ENCODE data around the gene TGM1. TPM values are rescaled to one million over a fixed set of nuclear protein-coding genes. Genes with fewer than 3 reads are reported as not detected.

TGM1 gene
- total RNA-seq, 1 donor from 2014 or later, result 10.1 TPM

DNA sequence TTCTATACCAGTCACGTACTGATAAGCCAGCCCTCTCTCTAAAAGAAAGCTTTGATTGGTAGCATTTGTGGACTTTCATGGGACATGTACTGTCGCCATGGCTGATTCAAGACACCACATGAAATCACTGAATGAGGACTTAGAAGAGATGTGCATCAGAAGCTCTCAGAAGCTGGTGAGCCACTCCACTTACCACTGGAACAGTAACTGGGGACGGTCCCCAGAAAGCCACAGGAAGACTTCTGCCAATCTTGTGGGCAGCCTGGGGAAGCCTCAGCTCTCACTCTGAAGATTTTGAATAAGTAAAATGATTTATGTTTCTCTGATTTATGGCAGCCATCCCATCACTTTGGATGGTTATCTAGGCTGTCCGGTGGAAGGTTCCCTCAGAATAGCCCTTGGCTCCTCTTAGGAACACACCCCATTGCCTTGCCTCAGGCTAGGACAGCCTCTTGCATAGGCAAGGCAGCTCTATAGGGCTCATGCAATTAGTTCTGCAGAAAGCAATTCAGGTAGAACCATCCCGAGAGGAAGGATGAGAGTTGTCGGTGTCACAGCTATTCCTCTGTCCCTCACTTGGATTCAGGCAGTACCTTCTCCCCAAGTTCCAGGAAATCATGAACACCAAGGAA is 26.8 kb upstream of the TGM1 start:
- H3K4me3 Mint-ChIP-seq, result no peak overlapping the region
- TF ChIP-seq CTCF (conservative IDR thresholded peaks at IDR 0.05), result no peak
- H3K9me3 Mint-ChIP-seq, result no peaks in the 10 kb centered on the region
- no peak overlapping the region for H3K27ac Mint-ChIP-seq
- no peaks in the 10 kb centered on the region for H3K27me3 Mint-ChIP-seq
- H3K36me3 Mint-ChIP-seq, result peaks cover 3% of the 10 kb centered on the region
- H3K4me1 Mint-ChIP-seq (ENCODE audit: unreplicated experiment), result peaks cover 5% of the 10 kb centered on the region
- DNase-seq (ENCODE audit: extremely low spot score, unreplicated experiment), result no peak

DNA sequence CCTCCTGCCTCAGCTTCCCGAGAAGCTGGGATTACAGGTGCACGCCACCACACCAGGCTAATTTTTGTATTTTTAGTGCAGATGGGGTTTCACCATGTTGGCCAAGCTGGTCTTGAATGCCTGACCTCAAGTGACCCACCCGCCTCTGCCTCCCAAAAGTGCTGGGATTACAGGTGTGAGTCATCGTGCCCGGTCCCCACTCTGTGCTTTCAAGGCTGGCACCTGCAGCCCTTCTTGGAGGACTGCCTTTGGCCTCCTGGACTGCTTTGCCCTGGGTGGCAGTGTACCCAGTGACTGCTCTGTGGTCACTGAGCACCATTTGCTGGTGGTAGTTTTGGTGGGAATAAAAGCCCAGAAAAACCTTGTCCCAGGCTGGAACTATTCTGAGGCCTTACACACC is 24.0 kb upstream of the TGM1 start:
- H3K36me3 Mint-ChIP-seq, result peaks cover 3% of the 10 kb centered on the region
- no peak for TF ChIP-seq CTCF (conservative IDR thresholded peaks at IDR 0.05)
- no peak overlapping the region for H3K4me3 Mint-ChIP-seq
- H3K27ac Mint-ChIP-seq, result no peak overlapping the region
- H3K9me3 Mint-ChIP-seq, result no peaks in the 10 kb centered on the region
- H3K4me1 Mint-ChIP-seq (ENCODE audit: unreplicated experiment), result peaks cover 5% of the 10 kb centered on the region
- H3K27me3 Mint-ChIP-seq, result no peaks in the 10 kb centered on the region
- no peak for DNase-seq (ENCODE audit: extremely low spot score, unreplicated experiment)

- TF ChIP-seq CTCF (conservative IDR thresholded peaks at IDR 0.05), result no peak
- peak overlapping the region; percentile 81 for H3K27ac Mint-ChIP-seq
- no peaks in the 10 kb centered on the region for H3K27me3 Mint-ChIP-seq
- H3K36me3 Mint-ChIP-seq, result no peaks in the 10 kb centered on the region
- no peak for DNase-seq (ENCODE audit: extremely low spot score, unreplicated experiment)
- H3K4me1 Mint-ChIP-seq (ENCODE audit: unreplicated experiment), result peaks cover 5% of the 10 kb centered on the region
- H3K4me3 Mint-ChIP-seq, result no peak overlapping the region
- H3K9me3 Mint-ChIP-seq, result no peaks in the 10 kb centered on the region
Measured at GRCh38 chr14:24285351-24285750, 22.4 kb upstream of the TGM1 start.

DNA sequence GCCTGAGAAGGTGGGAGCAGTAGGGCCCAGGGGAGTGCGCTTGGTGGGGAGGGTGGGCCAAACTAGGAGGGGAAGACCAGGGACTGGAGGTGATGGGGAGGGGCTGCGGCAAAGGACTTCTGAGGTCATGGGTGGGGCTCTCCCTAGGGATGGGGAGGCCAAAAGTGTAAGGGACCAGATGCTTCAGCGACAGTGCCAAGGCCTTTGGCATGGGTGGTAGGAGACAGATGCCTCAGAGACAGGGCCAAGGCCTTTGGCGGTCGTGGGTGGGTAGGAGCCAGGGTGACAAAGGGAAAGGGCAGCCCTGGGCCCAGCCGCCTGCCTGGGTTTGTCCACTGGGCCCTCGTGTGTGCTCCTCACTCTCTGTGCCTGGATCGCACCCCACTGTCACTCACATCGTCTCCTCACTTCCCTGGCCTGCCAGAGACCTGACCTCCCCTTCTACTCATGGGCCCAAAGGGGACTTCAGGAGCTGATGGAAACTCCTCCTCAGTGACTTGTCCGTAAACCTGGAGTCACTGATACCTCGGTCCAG is 21.6 kb upstream of the TGM1 start:
- Mint-ChIP-seq H3K36me3 (no peaks in the 10 kb centered on the region), H3K27me3 (no peaks in the 10 kb centered on the region), H3K27ac (peak overlapping the region; percentile 81), H3K4me3 (no peak overlapping the region), H3K4me1 (ENCODE audit: unreplicated experiment) (peaks cover 6% of the 10 kb centered on the region), H3K9me3 (no peaks in the 10 kb centered on the region)
- no peak for DNase-seq (ENCODE audit: extremely low spot score, unreplicated experiment)
- no peak for TF ChIP-seq CTCF (conservative IDR thresholded peaks at IDR 0.05)

DNA sequence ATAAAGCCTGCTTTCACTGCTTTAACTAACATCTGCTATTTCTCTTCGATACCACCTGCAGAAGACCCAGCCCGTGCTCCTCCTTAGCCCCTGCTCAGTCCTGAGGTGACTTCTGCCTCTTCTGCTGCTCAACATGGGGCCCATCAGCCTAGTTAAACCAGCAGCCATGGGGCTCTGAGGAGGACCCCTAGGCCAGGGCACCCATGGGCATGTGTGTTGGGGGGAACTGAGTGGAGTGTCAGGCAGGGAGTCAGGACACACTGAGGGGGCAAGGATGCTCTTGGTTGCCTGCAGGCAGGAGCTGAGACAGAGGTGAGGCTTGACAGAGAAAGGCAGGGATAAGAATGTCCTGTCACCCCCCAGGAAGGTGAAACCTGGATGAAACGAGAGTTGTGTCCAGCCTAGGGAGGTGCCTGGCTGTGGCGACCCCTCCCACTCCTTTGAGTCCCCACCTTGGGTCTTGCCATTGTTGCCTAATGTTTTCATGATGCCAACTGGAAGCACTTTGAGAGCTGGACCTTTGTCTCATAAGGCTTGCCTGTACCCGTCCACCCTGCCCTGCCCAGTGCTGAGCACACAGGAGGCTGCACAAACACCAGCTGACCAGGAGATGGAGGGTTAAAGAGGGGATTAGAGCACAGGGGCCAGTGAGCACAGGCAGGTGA is 21.0 kb upstream of the TGM1 start:
- Mint-ChIP-seq H3K36me3 (no peaks in the 10 kb centered on the region), H3K27ac (no peak overlapping the region), H3K27me3 (no peaks in the 10 kb centered on the region), H3K9me3 (no peaks in the 10 kb centered on the region), H3K4me1 (ENCODE audit: unreplicated experiment) (peaks cover 9% of the 10 kb centered on the region), H3K4me3 (no peak overlapping the region)
- no peak for TF ChIP-seq CTCF (conservative IDR thresholded peaks at IDR 0.05)
- no peak for DNase-seq (ENCODE audit: extremely low spot score, unreplicated experiment)

All from type B pancreatic cell (in vitro differentiated cells).